H1 (cell line): ENCODE measurements around the gene ARG2. TPM values are rescaled to one million over a fixed set of nuclear protein-coding genes. Genes with fewer than 3 reads are reported as not detected.

Source experiments
- CTCF ChIA-PET: fragments of 300-600 bp; sonication (Branson Sonifier 250); formaldehyde crosslinking; loops from one replicate; lab custom pipeline; 2021; ENCODE audit not compliant: partially characterized antibody; lab: Charles Lee
- POLR2A ChIA-PET: fragments of 300-600 bp; sonication (Branson Sonifier 250); formaldehyde crosslinking; loops from one replicate; lab custom pipeline; 2021; ENCODE audit warnings: inconsistent platforms; ENCODE audit not compliant: partially characterized antibody; lab: Charles Lee
- DNase-seq, 2 experiments: peaks; one replicate each; pipeline versions ENCODE4 v3.0.0 to v3.0.0-alpha.2; 2010 to 2022; ENCODE audit warnings: low spot score in 2 of 2, low read depth in 1 of 2, mixed read lengths in 1 of 2
- FAIRE-seq: peaks from 2 replicates; lab custom pipeline; 2011; peaks lifted over from hg19 to GRCh38; lab: Jason Lieb, UNC
- H2AFZ ChIP-seq: 2 replicates; pipeline ENCODE4 v1.8.1; 2012; ENCODE audit warnings: low read length, inconsistent platforms
- H2AK5ac ChIP-seq: 2 replicates; pipeline ENCODE4 v1.6.1; 2013; ENCODE audit warnings: low read depth, low read length
- H2BK120ac ChIP-seq: replicated peaks from 2 replicates; pipeline ENCODE3; 2013; ENCODE audit warnings: low read depth, low read length, inconsistent platforms
- H2BK12ac ChIP-seq: 2 replicates; pipeline ENCODE4 v1.6.1; 2013; ENCODE audit warnings: low read depth, low read length
- H2BK15ac ChIP-seq: 2 replicates; pipeline ENCODE4 v1.6.1; 2013; ENCODE audit warnings: low read length
- H2BK20ac ChIP-seq: 2 replicates; pipeline ENCODE4 v1.6.1; 2013; ENCODE audit warnings: low read length
- H2BK5ac ChIP-seq: 2 replicates; pipeline ENCODE4 v1.6.1; 2013; ENCODE audit warnings: low read depth, low read length
- H3K14ac ChIP-seq: 2 replicates; pipeline ENCODE4 v1.6.1; 2013; ENCODE audit warnings: inconsistent platforms; ENCODE audit not compliant: insufficient read length
- H3K18ac ChIP-seq: 2 replicates; pipeline ENCODE4 v1.6.1; 2013; ENCODE audit warnings: low read length; ENCODE audit errors: extremely low read depth
- H3K23ac ChIP-seq: 2 replicates; pipeline ENCODE4 v1.6.1; 2013; ENCODE audit warnings: inconsistent platforms; ENCODE audit not compliant: insufficient read length
- H3K23me2 ChIP-seq: 2 replicates; pipeline ENCODE4 v1.6.1; 2013; ENCODE audit warnings: low read depth, low read length
- H3K27ac ChIP-seq: 2 replicates; pipeline ENCODE4 v1.6.1; 2011; ENCODE audit warnings: low read depth, low read length, inconsistent platforms
- H3K27me3 ChIP-seq, 4 experiments: replicated peaks in 1 of 4; 1 replicate in 1 of 4; 2 replicates in 3 of 4; pipeline versions ENCODE4 v1.6.1 to v1.8.1; 2011 to 2013; ENCODE audit warnings: low read length in 3 of 4, mild to moderate bottlenecking in 3 of 4, inconsistent platforms in 2 of 4, mixed read lengths in 2 of 4, moderate library complexity in 1 of 4; ENCODE audit not compliant: control insufficient read depth in 3 of 4, insufficient read depth in 3 of 4; ENCODE audit errors: extremely low read depth in 1 of 4
- H3K36me3 ChIP-seq, 4 experiments: 2 replicates each; pipeline versions ENCODE4 v1.6.1 to v1.8.1; 2011 to 2013; ENCODE audit warnings: mild to moderate bottlenecking in 4 of 4, low read length in 3 of 4, moderate library complexity in 2 of 4, control low read depth in 1 of 4, inconsistent platforms in 1 of 4; ENCODE audit not compliant: insufficient read depth in 4 of 4, control insufficient read depth in 2 of 4
- H3K4ac ChIP-seq: replicated peaks from 2 replicates; pipeline ENCODE3; 2013; ENCODE audit warnings: low read length, low read depth, mixed read lengths, inconsistent platforms; ENCODE audit not compliant: insufficient read length
- H3K4me1 ChIP-seq, 4 experiments: replicated peaks in 1 of 4; 1 replicate in 1 of 4; 2 replicates in 3 of 4; pipeline versions ENCODE4 v1.6.1 to v1.8.1; 2011 to 2013; ENCODE audit warnings: low read length in 3 of 4, inconsistent platforms in 2 of 4, mixed read lengths in 1 of 4; ENCODE audit not compliant: insufficient read depth in 4 of 4, control insufficient read depth in 3 of 4
- H3K4me2 ChIP-seq, 2 experiments: 2 replicates each; pipeline versions ENCODE4 v1.6.1 to v1.8.1; 2011 to 2013; ENCODE audit warnings: low read depth in 2 of 2, low read length in 2 of 2, control low read depth in 1 of 2, inconsistent platforms in 1 of 2, mild to moderate bottlenecking in 1 of 2; ENCODE audit not compliant: insufficient read depth in 1 of 2
- H3K4me3 ChIP-seq, 4 experiments: fragments of 200-600, 300-600 bp in 1 of 4; sonication (generic), shearing (Covaris generic), sonication (Bioruptor Twin) in 1 of 4; 2 replicates each; pipeline versions ENCODE4 v1.5.1 to v1.8.1; 2011 to 2016; ENCODE audit warnings: low read length in 4 of 4, low read depth in 3 of 4, control low read depth in 2 of 4, inconsistent platforms in 2 of 4, mild to moderate bottlenecking in 2 of 4, mixed read lengths in 1 of 4, moderate library complexity in 1 of 4; ENCODE audit not compliant: insufficient read depth in 2 of 4; ENCODE audit errors: extremely low read depth in 1 of 4
- H3K56ac ChIP-seq: replicated peaks from 2 replicates; pipeline ENCODE3; 2013; ENCODE audit warnings: low read depth, mild to moderate bottlenecking, mixed read lengths, low read length, inconsistent platforms; ENCODE audit not compliant: insufficient read length
- H3K79me1 ChIP-seq: 2 replicates; pipeline ENCODE4 v1.6.1; 2013; ENCODE audit warnings: low read depth, low read length, control low read depth
- H3K79me2 ChIP-seq, 2 experiments: 2 replicates each; pipeline versions ENCODE4 v1.6.1 to v1.8.1; 2012 to 2013; ENCODE audit warnings: low read length in 2 of 2, mild to moderate bottlenecking in 2 of 2, inconsistent platforms in 1 of 2; ENCODE audit not compliant: insufficient read depth in 2 of 2, control insufficient read depth in 1 of 2
- H3K9ac ChIP-seq, 4 experiments: replicated peaks in 1 of 4; 1 replicate in 1 of 4; 2 replicates in 3 of 4; pipeline versions ENCODE4 v1.6.1 to v1.8.1; 2011 to 2013; ENCODE audit warnings: low read depth in 3 of 4, low read length in 3 of 4, control low read depth in 2 of 4, mild to moderate bottlenecking in 2 of 4, moderate library complexity in 2 of 4, inconsistent platforms in 1 of 4; ENCODE audit errors: extremely low read depth in 1 of 4
- H3K9me3 ChIP-seq, 2 experiments: 2 replicates each; pipeline versions ENCODE4 v1.6.1 to v1.8.1; 2012 to 2013; ENCODE audit warnings: mild to moderate bottlenecking in 2 of 2, moderate library complexity in 2 of 2, control low read depth in 1 of 2, inconsistent platforms in 1 of 2, low read depth in 1 of 2, low read length in 1 of 2, mixed read lengths in 1 of 2; ENCODE audit not compliant: insufficient read depth in 2 of 2
- H4K20me1 ChIP-seq, 2 experiments: replicated peaks in 1 of 2; 2 replicates each; pipeline versions ENCODE3 to v1.8.1; 2011 to 2013; ENCODE audit warnings: inconsistent platforms in 2 of 2, low read length in 2 of 2, mild to moderate bottlenecking in 1 of 2; ENCODE audit not compliant: insufficient read depth in 2 of 2, control insufficient read depth in 1 of 2
- H4K5ac ChIP-seq: 2 replicates; pipeline ENCODE4 v1.6.1; 2013; ENCODE audit warnings: low read length, low read depth, mixed read lengths, inconsistent platforms; ENCODE audit not compliant: insufficient read length
- H4K8ac ChIP-seq: 2 replicates; pipeline ENCODE4 v1.8.0; 2013; ENCODE audit warnings: mild to moderate bottlenecking, moderate library complexity, low read length, inconsistent platforms; ENCODE audit not compliant: insufficient read depth; ENCODE audit errors: extremely low read depth
- H4K91ac ChIP-seq: replicated peaks from 2 replicates; pipeline ENCODE3; 2013; ENCODE audit warnings: low read length, mixed read lengths, inconsistent platforms; ENCODE audit not compliant: insufficient read length
- CTCF ChIP-seq, 3 experiments: IDR thresholded peaks; 1 replicate in 2 of 3; 2 replicates in 1 of 3; pipeline versions ENCODE4 v1.5.1 to v1.6.1; 2011; ENCODE audit warnings: low read length in 3 of 3, mild to moderate bottlenecking in 3 of 3, inconsistent platforms in 2 of 3, low read depth in 1 of 3, moderate library complexity in 1 of 3; ENCODE audit not compliant: insufficient read depth in 1 of 3; ENCODE audit errors: control extremely low read depth in 1 of 3
- EP300 ChIP-seq, 2 experiments: IDR thresholded peaks; 1 replicate in 1 of 2; 2 replicates in 1 of 2; pipeline ENCODE4 v1.6.1; 2011 to 2012; ENCODE audit warnings: low read depth in 2 of 2, low read length in 2 of 2, mild to moderate bottlenecking in 2 of 2, borderline replicate concordance in 1 of 2, inconsistent platforms in 1 of 2, moderate library complexity in 1 of 2
- RAD21 ChIP-seq, 2 experiments: IDR thresholded peaks in 1 of 2; conservative IDR thresholded peaks in 1 of 2; 2 replicates each; pipeline ENCODE4 v1.6.1; 2011; ENCODE audit warnings: low read depth in 2 of 2, low read length in 2 of 2, improper control_type of control experiment in 1 of 2, inconsistent platforms in 1 of 2, mild to moderate bottlenecking in 1 of 2, moderate library complexity in 1 of 2
- WGBS, 2 experiments: shearing (Covaris generic) in 1 of 2; methylation state at CpG; one replicate each; pipeline versions ENCODE4 v1.1.6 to v1.1.7; 2013 to 2015; ENCODE audit warnings: low lambda C conversion rate in 2 of 2, mixed read lengths in 2 of 2, inconsistent platforms in 1 of 2, low coverage in 1 of 2, missing lambda C conversion rate in 1 of 2; ENCODE audit not compliant: insufficient replicate concordance in 2 of 2, insufficient coverage in 1 of 2, insufficient read length in 1 of 2; ENCODE audit errors: extremely low coverage in 1 of 2, missing lambda C conversion rate in 1 of 2; 5-methylcytosine and 5-hydroxymethylcytosine counted together
- polyA plus RNA-seq, 7 experiments: library from polyadenylated mRNA; depleted of rRNA in 3 of 7; stranded (reverse) in 5 of 7; unstranded in 2 of 7; fragments of >200 nt in 5 of 7; fragments of 200-250 nt in 2 of 7; gene quantifications; 1 replicate in 5 of 7; 2 replicates in 1 of 7; 4 replicates in 1 of 7; pipeline versions ENCODE4 v1.2.1 to v1.2.3, GENCODE V29; 2011 to 2013; ENCODE audit warnings: missing spikeins in 2 of 7, mixed read lengths in 2 of 7
- total RNA-seq: library from RNA; stranded (reverse); fragmentation: NEBNext Ultra II Directional; extraction: Animal tissue kit (Norgen Biotek cat#: 25700); gene quantifications from 2 replicates; pipeline ENCODE4 v1.2.1, GENCODE V29; 2021

Gene ARG2
- total and polyA plus RNA-seq, 2 of the 8 experiments (the other 6 are each of a cell fraction or from before 2014, with no cell fraction given), result 49.9 to 59.1 TPM

GRCh38 chr14:67666750-67667449 is 47.2 kb downstream of the ARG2 start:
- peak; percentile 81 for FAIRE-seq
- H4K8ac ChIP-seq, result no peak overlapping the region
- WGBS, 2 experiments, result 56% methylated on average over 1 of the region's 1 CpG; no CpG with 5 or more reads in 1 of the 2 experiments
- no peaks in the 10 kb centered on the region for H3K23me2 ChIP-seq
- TF ChIP-seq EP300 (IDR thresholded peaks at IDR 0.05; ENCODE audit: borderline replicate concordance in 1 of 2, low read depth in 2 of 2, low read length in 2 of 2) (no peak), CTCF (IDR thresholded peaks at IDR 0.05; ENCODE audit: control extremely low read depth in 1 of 3, insufficient read depth in 1 of 3, low read depth in 1 of 3, low read length in 3 of 3) (peak in 2 of 3 experiments; percentile 71; a peak in 3 of 4 replicates), RAD21 (IDR thresholded peaks at IDR 0.05 in 1 of 2, conservative IDR thresholded peaks at IDR 0.05 in 1 of 2; ENCODE audit: low read depth in 2 of 2, low read length in 2 of 2) (peak; percentile 81 to 82)
- H3K56ac ChIP-seq, result no peak overlapping the region
- H3K27ac ChIP-seq, result no peak overlapping the region
- no peak overlapping the region for H2AK5ac ChIP-seq
- H4K91ac ChIP-seq, result no peak overlapping the region
- no peak overlapping the region for H3K4me2 ChIP-seq
- CTCF ChIA-PET, result interaction anchor here (0.5 to 14.5 kb wide), 34 partner anchors 9 to 240 kb away, joined by 3 to 142 read pairs (median 4); partner anchors contain the start of genes ARG2 and RDH12
- H3K9ac ChIP-seq, result no peak overlapping the region
- no peak overlapping the region for H2BK20ac ChIP-seq
- POLR2A ChIA-PET, result interaction anchor here (0.9 to 1.4 kb wide), 3 partner anchors 28 to 67 kb away, joined by 4 read pairs; partner anchors contain the start of genes PIGH and RDH11
- no peak overlapping the region for H3K18ac ChIP-seq
- no peak for DNase-seq
- no peak overlapping the region for H3K4ac ChIP-seq
- H3K4me1 ChIP-seq, result no peaks in the 10 kb centered on the region
- H3K36me3 ChIP-seq, result no peaks in the 10 kb centered on the region
- no peak overlapping the region for H4K5ac ChIP-seq
- H3K79me1 ChIP-seq, result peaks cover 2% of the 10 kb centered on the region; the same call in 1 of the 2 replicates
- H2BK120ac ChIP-seq, result no peak overlapping the region
- no peak overlapping the region for H3K14ac ChIP-seq
- H4K20me1 ChIP-seq, result peaks cover 0 to 8% of the 10 kb centered on the region in 2 experiments
- H2BK12ac ChIP-seq, result no peak overlapping the region
- no peaks in the 10 kb centered on the region for H3K27me3 ChIP-seq
- no peak overlapping the region for H2BK15ac ChIP-seq
- no peaks in the 10 kb centered on the region for H3K9me3 ChIP-seq
- no peak overlapping the region for H2AFZ ChIP-seq
- peaks cover 0 to 65% of the 10 kb centered on the region in 2 experiments; a peak in 2 of 4 replicates for H3K79me2 ChIP-seq
- H3K4me3 ChIP-seq, result no peak overlapping the region
- no peak overlapping the region for H2BK5ac ChIP-seq
- no peak overlapping the region for H3K23ac ChIP-seq
